ENCODE results near the gene ARHGAP12.

ARHGAP12 gene

GRCh38 chr10:31838709-31839108, 89.9 kb downstream of the ARHGAP12 start:
- intact Hi-C loops (cut with DNase I) = no loop called here
- DNase-seq = no peak

DNA sequence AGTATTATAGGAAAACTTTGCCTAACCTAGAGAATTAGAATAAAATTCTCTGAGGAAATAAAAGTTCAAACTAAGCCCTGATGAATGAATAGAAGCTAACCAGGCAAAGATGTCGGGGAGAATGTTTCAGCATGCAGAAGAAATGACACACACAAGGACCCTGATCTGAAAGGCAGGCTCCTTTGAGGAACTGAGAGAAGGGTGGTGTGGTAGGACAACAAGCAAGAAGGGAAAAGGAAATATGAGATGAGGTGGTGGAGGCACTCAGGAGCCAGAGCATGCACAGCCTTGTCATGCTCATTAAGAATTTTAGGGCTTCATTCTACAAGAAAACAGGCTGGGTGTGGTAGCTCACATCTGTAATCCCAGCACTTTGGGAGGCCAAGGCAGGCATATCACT, 90.6 kb downstream of the ARHGAP12 start:
- intact Hi-C loops (cut with DNase I) = no loop called here
- no peak for DNase-seq

- peak in 4 of 42 donors; percentile 4 to 9 (median 6) for DNase-seq
- intact Hi-C loops (cut with DNase I) = no loop called here
Observed at GRCh38 chr10:31836569-31837406, 91.8 kb downstream of the ARHGAP12 start.

GRCh38 chr10:31833753-31834152, 94.9 kb downstream of the ARHGAP12 start:
- no peak for DNase-seq
- intact Hi-C loops (cut with DNase I) = no loop called here

GRCh38 chr10:31832261-31832660, 96.4 kb downstream of the ARHGAP12 start:
- intact Hi-C loops (cut with DNase I) = no loop called here
- DNase-seq = no peak

DNA sequence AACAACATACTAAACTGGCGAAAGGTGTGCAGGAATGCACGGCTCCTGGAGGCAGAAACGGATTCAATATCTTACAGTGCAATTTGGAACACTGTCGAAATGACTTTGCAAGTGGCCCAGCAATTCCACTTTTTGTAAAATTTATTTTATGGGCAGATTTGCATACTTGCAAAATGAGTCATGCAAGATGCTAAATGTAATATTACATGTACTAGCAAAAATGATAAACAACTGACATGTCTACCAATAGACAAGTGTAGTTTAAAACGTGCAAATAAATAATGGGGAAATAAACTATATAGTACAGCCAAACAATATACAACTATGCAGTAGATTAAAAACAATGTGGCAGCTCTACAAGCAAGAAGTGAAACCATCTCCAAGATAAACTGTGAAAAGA, 97.7 kb downstream of the ARHGAP12 start:
- intact Hi-C loops (cut with DNase I) = no loop called here
- DNase-seq = no peak

- DNase-seq = no peak
- intact Hi-C loops (cut with DNase I) = no loop called here
Observed at GRCh38 chr10:31829776-31830175, 98.9 kb downstream of the ARHGAP12 start.

DNA sequence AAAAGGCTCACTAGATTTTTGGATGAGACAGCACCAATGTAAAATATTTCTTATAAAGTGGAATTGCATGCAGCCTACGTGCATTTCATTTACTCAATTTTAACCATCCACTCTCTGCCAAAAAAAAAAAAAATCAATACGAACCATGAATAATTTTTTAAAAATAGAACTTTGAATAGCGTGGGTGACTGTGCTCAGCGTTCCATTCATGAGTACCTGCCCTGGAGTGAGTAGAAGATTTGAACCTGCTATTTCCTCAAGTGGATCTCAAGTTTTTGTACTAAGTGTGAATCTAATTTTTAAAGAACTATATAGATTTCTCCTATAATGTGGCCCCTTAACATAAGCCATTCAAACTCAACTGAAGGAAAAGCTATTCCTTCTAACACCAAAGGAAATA, 105.3 kb downstream of the ARHGAP12 start:
- intact Hi-C loops (cut with DNase I) = no loop called here

GRCh38 chr10:31822616-31823318, 105.9 kb downstream of the ARHGAP12 start:
- DNase-seq = no peak
- intact Hi-C loops (cut with DNase I) = no loop called here

More for the DNA sequence above, 105.3 kb downstream of the ARHGAP12 start:
- DNase-seq = peak in 4 of 42 donors; percentile 8 to 23 (median 16)

DNA sequence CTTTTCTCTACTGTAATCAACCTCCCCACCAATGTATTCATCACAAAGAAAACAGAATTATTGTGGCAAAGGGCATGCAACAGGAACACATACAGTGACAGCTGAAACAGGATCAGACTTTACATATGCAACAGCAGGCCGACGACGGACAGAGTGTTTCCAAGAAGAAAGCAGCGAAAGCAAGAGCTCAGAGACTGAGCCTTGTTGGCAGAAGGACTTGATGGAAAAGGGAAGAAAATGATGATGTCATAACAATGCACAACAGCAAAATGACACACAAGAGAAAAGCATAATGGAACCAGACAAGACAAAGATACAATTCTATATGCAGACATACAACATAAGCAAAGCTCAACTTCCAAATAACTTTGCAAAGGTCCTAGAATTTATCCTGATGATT, 106.5 kb downstream of the ARHGAP12 start:
- DNase-seq = no peak
- intact Hi-C loops (cut with DNase I) = no loop called here

GRCh38 chr10:31820778-31821369, 107.8 kb downstream of the ARHGAP12 start:
- DNase-seq = no peak
- intact Hi-C loops (cut with DNase I) = no loop called here

DNA sequence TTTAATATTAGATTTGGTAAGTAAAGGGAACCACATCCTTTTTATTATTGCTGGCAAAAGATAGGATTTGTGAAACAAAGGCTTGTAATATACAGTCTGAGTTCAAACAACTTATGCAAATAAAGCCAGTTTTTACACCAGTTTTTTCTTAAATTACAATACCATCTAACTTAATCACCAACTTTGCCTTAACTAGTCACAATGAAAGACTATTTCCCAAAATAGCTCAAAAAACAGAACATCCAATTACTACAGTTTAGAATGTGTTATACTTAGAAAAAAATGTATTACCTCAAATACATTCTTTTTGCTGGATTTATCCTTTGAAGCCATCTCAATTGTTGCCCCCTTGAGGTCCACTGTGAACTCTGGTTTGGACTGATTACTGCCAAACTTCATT, 108.5 kb downstream of the ARHGAP12 start:
- intact Hi-C loops (cut with DNase I) = no loop called here
- DNase-seq = no peak

- peak in 18 of 42 donors; percentile 4 to 56 (median 23) for DNase-seq
Observed at GRCh38 chr10:31819391-31819820, 109.2 kb downstream of the ARHGAP12 start.

GRCh38 chr10:31816318-31816717, 112.3 kb downstream of the ARHGAP12 start:
- intact Hi-C loops (cut with DNase I) = no loop called here
- no peak for DNase-seq

More at GRCh38 chr10:31819391-31819820, 109.2 kb downstream of the ARHGAP12 start:
- intact Hi-C loops (cut with DNase I) = no loop called here

GRCh38 chr10:31808258-31809218, 120.1 kb downstream of the ARHGAP12 start:
- peak in 29 of 42 donors; percentile 3 to 65 (median 25) for DNase-seq

DNA sequence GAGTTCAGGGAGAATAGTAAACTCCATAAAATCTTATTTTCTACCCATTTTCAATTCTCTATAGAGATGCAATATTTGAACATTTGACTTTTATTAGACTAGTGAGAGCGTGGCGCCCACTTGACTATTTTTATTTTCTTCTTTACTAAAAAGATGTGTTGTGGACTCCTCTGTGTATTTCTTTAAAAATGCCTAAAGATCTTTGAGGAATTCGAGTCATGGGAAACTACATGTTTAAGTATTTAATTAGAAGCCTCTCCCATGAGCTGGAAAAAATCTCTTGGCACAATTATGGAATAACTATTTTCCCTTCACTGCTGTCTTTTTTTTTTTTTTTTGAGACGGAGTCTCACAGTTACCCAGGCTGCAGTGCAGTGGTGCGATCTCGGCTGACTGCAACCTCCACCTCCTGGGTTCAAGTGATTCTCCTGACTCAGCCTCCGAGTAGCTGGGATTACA, 124.2 kb downstream of the ARHGAP12 start:
- intact Hi-C loops (cut with DNase I) = loop anchor here (5.0 kb wide), 1 partner anchor 37 kb away; no protein-coding TSS in a partner anchor
- DNase-seq = no peak

More at GRCh38 chr10:31808258-31809218, 120.1 kb downstream of the ARHGAP12 start:
- intact Hi-C loops (cut with DNase I) = loop anchor here (5.0 kb wide), 1 partner anchor 1081 kb away; no protein-coding TSS in a partner anchor

DNA sequence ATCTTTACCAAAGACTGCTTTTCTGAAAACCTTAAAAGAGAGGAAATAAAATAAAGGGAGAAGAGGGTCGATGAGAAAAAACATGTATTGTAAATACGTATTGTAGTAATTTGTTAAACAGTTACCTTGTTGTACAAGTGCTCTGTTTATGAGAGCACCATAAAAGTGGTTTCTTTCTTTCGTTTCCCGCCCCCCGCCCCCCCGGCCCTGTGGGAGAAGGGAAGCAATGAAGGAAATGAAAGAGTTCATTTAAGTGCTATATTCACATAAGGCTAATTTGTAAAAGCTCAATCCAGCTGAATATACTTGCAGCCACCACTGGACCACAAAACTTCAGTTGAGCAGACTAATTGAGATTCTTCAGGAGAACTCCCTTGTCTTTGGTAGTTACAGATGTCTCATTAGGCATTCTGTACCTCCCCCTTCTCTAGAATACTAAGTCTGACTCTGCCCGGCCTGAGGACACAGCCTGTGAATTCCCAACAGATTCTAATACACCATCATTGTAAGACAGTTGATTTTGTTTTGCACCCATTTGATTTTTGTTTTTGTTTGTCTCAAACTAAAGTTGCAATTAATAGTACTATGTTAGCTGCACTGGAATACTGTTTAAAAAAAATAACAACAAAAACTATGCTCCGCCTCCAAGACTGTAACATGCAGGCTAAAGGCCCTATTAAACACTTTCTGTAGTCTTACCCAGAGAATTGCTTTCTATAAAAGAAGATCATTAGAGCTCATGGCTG, 124.9 kb downstream of the ARHGAP12 start:
- intact Hi-C loops (cut with DNase I) = loop anchor here (5.0 kb wide), 1 partner anchor 36 kb away; no protein-coding TSS in a partner anchor
- peak in 16 of 42 donors; percentile 7 to 49 (median 16) for DNase-seq

GRCh38 chr10:31799181-31799580, 129.4 kb downstream of the ARHGAP12 start:
- DNase-seq = no peak
- intact Hi-C loops (cut with DNase I) = no loop called here
